Gastrocnemius medialis (tissue), 4 donors: Measurements from ENCODE around the gene IGF2BP3. TPM values are rescaled to one million over a fixed set of nuclear protein-coding genes. Genes with fewer than 3 reads are reported as not detected.

Experiments used
- ATAC-seq, 2 donors: fragments of 150-250 bp; one replicate each; pipeline ENCODE4 v1.9.1; 2016
- DNase-seq, 2 donors: peaks; one replicate each; pipeline ENCODE4 v3.0.0-alpha.2; 2019
- H3K27ac ChIP-seq, 4 donors: fragments of 200-600 bp; sonication (generic); 1 replicate in 1 of 4; 2 replicates in 3 of 4; pipeline ENCODE4 v1.5.1; 2016 to 2018; ENCODE audit warnings: mild to moderate bottlenecking in 2 of 4, moderate library complexity in 1 of 4
- H3K27me3 ChIP-seq, 3 donors: fragments of 200-600 bp; sonication (generic) in 2 of 3; 1 replicate in 1 of 3; 2 replicates in 2 of 3; pipeline versions ENCODE4 v1.5.1 to v1.6.0; 2016 to 2019; ENCODE audit warnings: mild to moderate bottlenecking in 1 of 3, moderate library complexity in 1 of 3
- H3K36me3 ChIP-seq, 2 donors: fragments of 200-600 bp; sonication (generic) in 1 of 2; one replicate each; pipeline ENCODE4 v1.5.1; 2017 to 2018
- H3K4me1 ChIP-seq, 2 donors: fragments of 200-600 bp; sonication (generic) in 1 of 2; one replicate each; pipeline ENCODE4 v1.5.1; 2016 to 2017; ENCODE audit warnings: mild to moderate bottlenecking in 2 of 2
- H3K4me3 ChIP-seq, 4 donors: fragments of 200-600 bp; sonication (generic) in 3 of 4; 1 replicate in 1 of 4; 2 replicates in 3 of 4; pipeline ENCODE4 v1.5.1; 2016 to 2019; ENCODE audit warnings: mild to moderate bottlenecking in 2 of 4
- H3K9me3 ChIP-seq, 3 donors: fragments of 200-600 bp; sonication (generic) in 2 of 3; 1 replicate in 1 of 3; 2 replicates in 2 of 3; pipeline ENCODE4 v1.5.1; 2016 to 2019
- POLR2A ChIP-seq, 2 donors: fragments of 450-650 bp; IDR thresholded peaks; one replicate each; pipeline ENCODE4 v1.6.1; 2017; ENCODE audit warnings: antibody characterized with exemption in 2 of 2, mild to moderate bottlenecking in 2 of 2, moderate library complexity in 2 of 2
- in situ Hi-C, 4 donors: fragments of 200-750 bp; cut with MboI; loops; one replicate each; pipeline versions ENCODE4 v1.15.0 to v1.8.0; 2017; ENCODE audit warnings: low sequenced_read_pairs in 4 of 4
- intact Hi-C: fragments of 100-400 bp; cut with DNase I; formaldehyde crosslinking; loops from one replicate; pipeline ENCODE4 v1.15.1; 2023; ENCODE audit warnings: low total_unique reads
- total RNA-seq, 4 donors: library from RNA; depleted of rRNA; stranded (reverse); fragments of >200 nt; gene quantifications; one replicate each; pipeline versions ENCODE4 v1.1.0 to v1.2.3, GENCODE V29; 2016
- TF ChIP-seq, protein P1 (sequence below), 5 experiments: fragments of 450-650 bp in 3 of 5; fragments of 200-600 bp in 2 of 5; sonication (generic) in 2 of 5; IDR thresholded peaks in 4 of 5; conservative IDR thresholded peaks in 1 of 5; 1 replicate in 4 of 5; 2 replicates in 1 of 5; pipeline ENCODE4 v1.5.1; 2016 to 2019; ENCODE audit warnings: antibody characterized with exemption in 5 of 5, mild to moderate bottlenecking in 3 of 5, moderate library complexity in 3 of 5

The IGF2BP3 gene
- total RNA-seq, 4 donors from 2014 or later: 0.51 TPM; not detected in 3

DNA sequence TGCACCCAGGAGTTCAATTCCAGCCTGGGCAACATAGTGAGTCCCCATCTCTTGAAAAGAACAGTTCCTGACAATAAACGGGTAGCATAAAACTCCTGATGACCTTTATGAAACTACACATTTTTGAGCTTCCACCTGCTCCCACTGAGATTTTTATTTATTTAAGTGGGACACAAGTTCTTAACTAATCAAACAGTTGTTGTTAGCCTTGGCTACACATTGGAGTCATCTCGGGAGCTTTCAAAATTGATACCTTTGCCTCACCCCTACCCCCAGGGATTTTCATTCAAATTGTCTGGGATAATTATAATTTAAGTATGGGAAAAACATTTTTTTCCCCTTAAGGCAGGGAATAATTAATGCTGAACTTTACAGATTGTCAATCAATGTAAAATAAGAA lies 131.9 kb downstream of the IGF2BP3 start:
- intact Hi-C loops (no loop called here), in situ Hi-C loops (no loop called here)
- Histone ChIP-seq H3K4me1 (no peaks in the 10 kb centered on the region), H3K36me3 (no peaks in the 10 kb centered on the region), H3K4me3 (no peak overlapping the region), H3K27ac (no peak overlapping the region), H3K27me3 (no peaks in the 10 kb centered on the region), H3K9me3 (no peaks in the 10 kb centered on the region)
- DNase-seq (no peak), ATAC-seq (no peak)
- no peak for TF ChIP-seq POLR2A (IDR thresholded peaks at IDR 0.05)
- TF ChIP-seq, protein P1, sequence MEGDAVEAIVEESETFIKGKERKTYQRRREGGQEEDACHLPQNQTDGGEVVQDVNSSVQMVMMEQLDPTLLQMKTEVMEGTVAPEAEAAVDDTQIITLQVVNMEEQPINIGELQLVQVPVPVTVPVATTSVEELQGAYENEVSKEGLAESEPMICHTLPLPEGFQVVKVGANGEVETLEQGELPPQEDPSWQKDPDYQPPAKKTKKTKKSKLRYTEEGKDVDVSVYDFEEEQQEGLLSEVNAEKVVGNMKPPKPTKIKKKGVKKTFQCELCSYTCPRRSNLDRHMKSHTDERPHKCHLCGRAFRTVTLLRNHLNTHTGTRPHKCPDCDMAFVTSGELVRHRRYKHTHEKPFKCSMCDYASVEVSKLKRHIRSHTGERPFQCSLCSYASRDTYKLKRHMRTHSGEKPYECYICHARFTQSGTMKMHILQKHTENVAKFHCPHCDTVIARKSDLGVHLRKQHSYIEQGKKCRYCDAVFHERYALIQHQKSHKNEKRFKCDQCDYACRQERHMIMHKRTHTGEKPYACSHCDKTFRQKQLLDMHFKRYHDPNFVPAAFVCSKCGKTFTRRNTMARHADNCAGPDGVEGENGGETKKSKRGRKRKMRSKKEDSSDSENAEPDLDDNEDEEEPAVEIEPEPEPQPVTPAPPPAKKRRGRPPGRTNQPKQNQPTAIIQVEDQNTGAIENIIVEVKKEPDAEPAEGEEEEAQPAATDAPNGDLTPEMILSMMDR (IDR thresholded peaks at IDR 0.05 in 4 of 5, conservative IDR thresholded peaks at IDR 0.05 in 1 of 5): no peak

DNA sequence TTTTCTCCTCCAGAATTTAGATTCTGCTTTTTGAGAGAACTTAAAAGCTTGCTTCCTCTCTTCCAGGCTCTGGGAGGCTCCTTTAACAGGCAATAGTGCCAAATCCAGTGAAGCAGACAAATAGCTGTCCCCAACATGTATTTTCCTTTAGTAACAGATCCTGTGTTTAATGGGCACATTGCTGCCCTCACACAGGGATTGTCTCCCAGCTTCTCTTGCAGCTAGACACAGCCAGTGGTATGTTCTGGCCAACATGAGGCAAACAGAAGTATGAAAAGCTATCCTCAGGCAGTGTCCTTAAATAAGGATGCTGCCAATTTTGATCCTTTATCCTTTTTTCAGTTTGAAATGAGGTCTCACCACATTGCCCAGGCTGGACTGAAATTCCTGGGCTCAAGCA lies 132.9 kb downstream of the IGF2BP3 start:
- Histone ChIP-seq H3K4me1 (peaks cover 3 to 4% of the 10 kb centered on the region in 2 donors), H3K36me3 (no peaks in the 10 kb centered on the region), H3K9me3 (no peaks in the 10 kb centered on the region), H3K27me3 (no peaks in the 10 kb centered on the region), H3K27ac (no peak overlapping the region), H3K4me3 (no peak overlapping the region)
- intact Hi-C loops (no loop called here), in situ Hi-C loops (no loop called here)
- no peak for TF ChIP-seq POLR2A (IDR thresholded peaks at IDR 0.05)
- TF ChIP-seq, protein P1 (IDR thresholded peaks at IDR 0.05 in 4 of 5, conservative IDR thresholded peaks at IDR 0.05 in 1 of 5): no peak
- DNase-seq: no peak
- ATAC-seq: no peak

DNA sequence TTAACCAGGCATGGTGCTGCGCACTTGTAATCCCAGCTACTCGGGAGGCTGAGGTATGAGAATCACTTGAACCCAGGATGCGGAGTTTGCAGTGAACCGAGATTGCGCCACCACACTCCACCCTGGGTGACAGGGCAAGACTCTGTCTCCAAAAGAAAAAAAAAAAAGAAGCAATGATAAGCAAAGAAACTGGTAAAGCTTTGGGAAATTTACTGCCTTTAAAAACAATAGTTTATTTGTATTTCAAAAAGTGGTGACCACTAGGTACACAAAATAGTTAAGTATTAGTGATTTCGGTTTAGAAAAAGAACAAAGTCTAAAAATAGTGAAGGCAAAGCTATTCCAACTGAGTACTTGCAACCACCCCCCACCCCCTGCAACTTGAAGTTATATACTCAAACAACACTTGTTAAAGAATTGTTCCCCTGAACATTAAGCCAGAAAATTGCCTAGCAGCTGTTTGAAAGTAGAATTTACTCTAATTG lies 133.4 kb downstream of the IGF2BP3 start:
- no peaks in the 10 kb centered on the region for H3K9me3 ChIP-seq
- in situ Hi-C loops: no loop called here
- H3K36me3 ChIP-seq: no peaks in the 10 kb centered on the region
- peaks cover 8% of the 10 kb centered on the region in 2 donors for H3K4me1 ChIP-seq
- no peak for ATAC-seq
- intact Hi-C loops: no loop called here
- TF ChIP-seq POLR2A (IDR thresholded peaks at IDR 0.05): no peak
- TF ChIP-seq, protein P1 (IDR thresholded peaks at IDR 0.05 in 4 of 5, conservative IDR thresholded peaks at IDR 0.05 in 1 of 5): no peak
- H3K27ac ChIP-seq: no peak overlapping the region
- no peak for DNase-seq
- H3K4me3 ChIP-seq: no peak overlapping the region
- no peaks in the 10 kb centered on the region for H3K27me3 ChIP-seq

DNA sequence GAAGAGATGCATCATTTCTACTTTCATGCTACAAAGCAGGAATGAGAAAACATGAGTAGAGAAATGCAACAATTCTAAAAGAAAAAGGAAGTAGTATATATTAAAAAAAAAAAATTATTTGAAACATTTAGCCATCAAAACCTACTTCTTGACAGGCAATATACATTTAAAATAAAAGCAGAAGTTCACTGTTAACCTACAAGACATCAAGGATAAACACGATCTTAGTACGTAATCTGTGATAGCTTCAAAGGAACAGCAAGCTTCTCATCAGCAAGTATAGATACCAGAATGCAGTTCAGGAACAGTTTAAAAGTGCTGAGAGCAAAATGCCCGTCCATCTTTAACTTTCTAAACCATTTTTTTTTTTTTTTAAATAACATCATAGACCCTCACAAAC lies 134.2 kb downstream of the IGF2BP3 start:
- no peak for DNase-seq
- Histone ChIP-seq H3K4me1 (peaks cover 8% of the 10 kb centered on the region in 2 donors), H3K27me3 (no peaks in the 10 kb centered on the region), H3K9me3 (no peaks in the 10 kb centered on the region), H3K36me3 (no peaks in the 10 kb centered on the region), H3K4me3 (no peak overlapping the region), H3K27ac (no peak overlapping the region)
- no peak for ATAC-seq
- intact Hi-C loops: no loop called here
- in situ Hi-C loops: no loop called here
- no peak for TF ChIP-seq POLR2A (IDR thresholded peaks at IDR 0.05)
- TF ChIP-seq, protein P1 (IDR thresholded peaks at IDR 0.05 in 4 of 5, conservative IDR thresholded peaks at IDR 0.05 in 1 of 5): no peak

DNA sequence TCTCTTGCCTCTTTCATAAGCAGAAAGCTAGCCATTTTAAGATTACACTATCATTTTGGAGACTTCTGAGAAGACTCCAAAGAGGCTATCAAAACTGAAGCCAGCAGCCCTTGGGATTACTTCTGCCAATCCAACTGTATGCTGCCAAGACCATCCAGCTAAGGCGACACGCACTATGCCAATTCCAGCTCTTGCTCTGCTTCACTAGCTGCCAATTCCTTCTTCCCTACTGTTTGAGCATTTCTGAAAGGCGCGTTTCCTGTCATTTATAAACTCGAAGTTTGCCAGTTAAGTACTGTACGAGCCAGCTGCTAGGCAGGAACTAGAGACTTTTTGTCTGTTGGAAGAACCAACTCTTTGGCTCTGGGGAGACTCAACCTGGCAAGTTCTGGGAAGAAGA lies 134.7 kb downstream of the IGF2BP3 start:
- intact Hi-C loops: no loop called here
- in situ Hi-C loops: no loop called here
- peaks cover 8% of the 10 kb centered on the region in 2 donors for H3K4me1 ChIP-seq
- no peaks in the 10 kb centered on the region for H3K27me3 ChIP-seq
- no peak for DNase-seq
- no peak overlapping the region for H3K27ac ChIP-seq
- no peak for ATAC-seq
- no peaks in the 10 kb centered on the region for H3K36me3 ChIP-seq
- TF ChIP-seq POLR2A (IDR thresholded peaks at IDR 0.05): no peak
- TF ChIP-seq, protein P1 (IDR thresholded peaks at IDR 0.05 in 4 of 5, conservative IDR thresholded peaks at IDR 0.05 in 1 of 5): no peak
- no peaks in the 10 kb centered on the region for H3K9me3 ChIP-seq
- no peak overlapping the region for H3K4me3 ChIP-seq
